Measurements from ENCODE around the gene ZSCAN26.

ZSCAN26 gene

GRCh38 chr6:28266962-28267694, at the start of gene ZSCAN26:
ZSCAN26 (plus strand) TSS chr6:28267143; CDS start chr6:28271920, 4,777 bp downstream.
- Histone ChIP-seq H3K4me1 (peaks cover 19% of the 10 kb centered on the region), H3K9ac (peak within 1 kb of the TSS; percentile 85), H3K36me3 (peaks cover 9% of the 10 kb centered on the region), H3K27ac (peak within 1 kb of the TSS; percentile 78), H4K20me1 (no peaks in the 10 kb centered on the region), H3K4me3 (peak within 1 kb of the TSS; percentile 82), H3K4me2 (peak within 1 kb of the TSS; percentile 76), H3K9me3 (no peaks in the 10 kb centered on the region), H3K27me3 (no peaks in the 10 kb centered on the region)
- TF ChIP-seq Cebpa-rat (IDR thresholded peaks at IDR 0.05), result no peak

- H3K9me3 ChIP-seq, result no peaks in the 10 kb centered on the region
- H3K36me3 ChIP-seq, result no peaks in the 10 kb centered on the region
- no peak overlapping the region for H3K4me2 ChIP-seq
- H3K4me3 ChIP-seq, result no peak overlapping the region
- peaks cover 76% of the 10 kb centered on the region for H3K27me3 ChIP-seq
- H3K4me1 ChIP-seq, result no peaks in the 10 kb centered on the region
- no peaks in the 10 kb centered on the region for H4K20me1 ChIP-seq
- H3K9ac ChIP-seq, result no peak overlapping the region
- TF ChIP-seq Cebpa-rat (IDR thresholded peaks at IDR 0.05), result no peak
- H3K27ac ChIP-seq, result no peak overlapping the region
Measured at GRCh38 chr6:28217890-28218289, 49.1 kb upstream of the ZSCAN26 start.

GRCh38 chr6:28218312-28219248, 48.4 kb upstream of the ZSCAN26 start:
- H3K4me3 ChIP-seq, result peak overlapping the region; percentile 36; the same call in 1 of the 2 replicates
- H3K27ac ChIP-seq, result no peak overlapping the region
- H3K36me3 ChIP-seq, result no peaks in the 10 kb centered on the region
- no peaks in the 10 kb centered on the region for H3K9me3 ChIP-seq
- no peaks in the 10 kb centered on the region for H4K20me1 ChIP-seq
- peaks cover 69% of the 10 kb centered on the region for H3K27me3 ChIP-seq
- no peak for TF ChIP-seq Cebpa-rat (IDR thresholded peaks at IDR 0.05)
- no peaks in the 10 kb centered on the region for H3K4me1 ChIP-seq
- peak overlapping the region; percentile 45; the same call in 1 of the 2 replicates for H3K4me2 ChIP-seq
- H3K9ac ChIP-seq, result no peak overlapping the region

GRCh38 chr6:28220257-28221133, 46.4 kb upstream of the ZSCAN26 start:
- Histone ChIP-seq H3K4me2 (no peak overlapping the region), H3K4me3 (no peak overlapping the region), H4K20me1 (no peaks in the 10 kb centered on the region), H3K27ac (no peak overlapping the region), H3K9me3 (peaks cover 8% of the 10 kb centered on the region; the same call in 1 of the 2 replicates), H3K9ac (no peak overlapping the region), H3K36me3 (no peaks in the 10 kb centered on the region), H3K27me3 (peaks cover 66% of the 10 kb centered on the region), H3K4me1 (peaks cover 5% of the 10 kb centered on the region; the same call in 1 of the 2 replicates)
- TF ChIP-seq Cebpa-rat (IDR thresholded peaks at IDR 0.05), result no peak

- H4K20me1 ChIP-seq, result no peaks in the 10 kb centered on the region
- no peak for TF ChIP-seq Cebpa-rat (IDR thresholded peaks at IDR 0.05)
- H3K27me3 ChIP-seq, result peaks cover 45% of the 10 kb centered on the region
- H3K4me3 ChIP-seq, result peak overlapping the region; percentile 71
- peak overlapping the region; percentile 56 for H3K27ac ChIP-seq
- peak overlapping the region; percentile 69 for H3K4me2 ChIP-seq
- peaks cover 13% of the 10 kb centered on the region; the same call in 1 of the 2 replicates for H3K9me3 ChIP-seq
- peaks cover 5% of the 10 kb centered on the region; the same call in 1 of the 2 replicates for H3K4me1 ChIP-seq
- peaks cover 25% of the 10 kb centered on the region for H3K36me3 ChIP-seq
- H3K9ac ChIP-seq, result peak overlapping the region; percentile 71
Measured at GRCh38 chr6:28224131-28225055, 42.5 kb upstream of the ZSCAN26 start.

GRCh38 chr6:28225056-28225834, 41.7 kb upstream of the ZSCAN26 start, which contains the start of gene ZSCAN9:
ZSCAN9 (plus strand) TSS chr6:28225275; CDS start chr6:28227085, 1,810 bp downstream.
- H3K4me3 ChIP-seq, result peak within 1 kb of the TSS; percentile 71
- H3K27ac ChIP-seq, result peak within 1 kb of the TSS; percentile 56
- no peak for TF ChIP-seq Cebpa-rat (IDR thresholded peaks at IDR 0.05)
- H3K4me1 ChIP-seq, result peaks cover 5% of the 10 kb centered on the region; the same call in 1 of the 2 replicates
- H3K9ac ChIP-seq, result peak within 1 kb of the TSS; percentile 71
- H3K36me3 ChIP-seq, result peaks cover 33% of the 10 kb centered on the region
- no peaks in the 10 kb centered on the region for H4K20me1 ChIP-seq
- H3K27me3 ChIP-seq, result peaks cover 40% of the 10 kb centered on the region
- peaks cover 13% of the 10 kb centered on the region; the same call in 1 of the 2 replicates for H3K9me3 ChIP-seq
- peak within 1 kb of the TSS; percentile 69 for H3K4me2 ChIP-seq

- Histone ChIP-seq H3K27ac (no peak overlapping the region), H3K4me1 (peaks cover 5% of the 10 kb centered on the region; the same call in 1 of the 2 replicates), H4K20me1 (no peaks in the 10 kb centered on the region), H3K36me3 (peaks cover 45% of the 10 kb centered on the region), H3K27me3 (peaks cover 33% of the 10 kb centered on the region), H3K4me2 (no peak overlapping the region), H3K9me3 (peaks cover 17% of the 10 kb centered on the region; the same call in 1 of the 2 replicates), H3K4me3 (no peak overlapping the region), H3K9ac (no peak overlapping the region)
- TF ChIP-seq Cebpa-rat (IDR thresholded peaks at IDR 0.05), result no peak
Measured at GRCh38 chr6:28226460-28226859, 40.5 kb upstream of the ZSCAN26 start.

Measured in BLaER1 (cell line).